ENCODE measurements around the gene SEL1L3. TPM values are rescaled to one million over a fixed set of nuclear protein-coding genes. Genes with fewer than 3 reads are reported as not detected.

SEL1L3 gene
- total RNA-seq, 1 experiment from 2014 or later, result 48.3 TPM

DNA sequence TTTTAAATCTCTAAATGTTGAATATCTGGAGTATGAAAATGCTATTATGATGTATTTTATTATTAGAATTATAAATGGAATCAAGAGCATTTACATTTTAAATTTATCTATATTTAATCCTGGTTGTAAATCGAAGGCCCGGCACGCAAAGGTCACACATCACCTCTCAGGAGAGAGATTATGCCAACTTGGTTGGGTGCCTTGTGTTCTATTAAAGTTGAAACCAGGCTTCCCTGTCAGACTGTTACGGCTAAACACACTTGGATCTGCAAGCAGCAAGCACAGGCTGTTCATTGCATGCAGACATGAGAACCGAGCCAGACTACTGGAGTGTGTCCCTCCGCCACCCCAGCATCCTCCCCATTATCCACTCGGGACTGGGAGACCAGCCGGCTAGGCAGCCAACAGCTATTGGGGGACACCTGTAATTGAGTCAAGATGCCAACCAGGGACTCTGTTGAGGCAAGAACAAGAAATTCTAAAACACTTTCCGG, 16.4 kb upstream of the SEL1L3 start:
- TF ChIP-seq, protein P1, sequence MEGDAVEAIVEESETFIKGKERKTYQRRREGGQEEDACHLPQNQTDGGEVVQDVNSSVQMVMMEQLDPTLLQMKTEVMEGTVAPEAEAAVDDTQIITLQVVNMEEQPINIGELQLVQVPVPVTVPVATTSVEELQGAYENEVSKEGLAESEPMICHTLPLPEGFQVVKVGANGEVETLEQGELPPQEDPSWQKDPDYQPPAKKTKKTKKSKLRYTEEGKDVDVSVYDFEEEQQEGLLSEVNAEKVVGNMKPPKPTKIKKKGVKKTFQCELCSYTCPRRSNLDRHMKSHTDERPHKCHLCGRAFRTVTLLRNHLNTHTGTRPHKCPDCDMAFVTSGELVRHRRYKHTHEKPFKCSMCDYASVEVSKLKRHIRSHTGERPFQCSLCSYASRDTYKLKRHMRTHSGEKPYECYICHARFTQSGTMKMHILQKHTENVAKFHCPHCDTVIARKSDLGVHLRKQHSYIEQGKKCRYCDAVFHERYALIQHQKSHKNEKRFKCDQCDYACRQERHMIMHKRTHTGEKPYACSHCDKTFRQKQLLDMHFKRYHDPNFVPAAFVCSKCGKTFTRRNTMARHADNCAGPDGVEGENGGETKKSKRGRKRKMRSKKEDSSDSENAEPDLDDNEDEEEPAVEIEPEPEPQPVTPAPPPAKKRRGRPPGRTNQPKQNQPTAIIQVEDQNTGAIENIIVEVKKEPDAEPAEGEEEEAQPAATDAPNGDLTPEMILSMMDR (conservative IDR thresholded peaks at IDR 0.05), result no peak
- H2BK5ac ChIP-seq (ENCODE audit: insufficient read length, low read length), result no peak overlapping the region
- H3K4me1 Mint-ChIP-seq, result peaks cover 0 to 9% of the 10 kb centered on the region in 2 experiments; a peak in 3 of 4 replicates

More for the DNA sequence above, 16.4 kb upstream of the SEL1L3 start:
- Histone ChIP-seq H3K23me2 (ENCODE audit: insufficient read length, low read depth, low read length, poor library complexity, severe bottlenecking) (no peaks in the 10 kb centered on the region), H3K56ac (ENCODE audit: insufficient read length, low read depth, low read length) (no peak overlapping the region), H2BK12ac (ENCODE audit: insufficient read length, low read depth, low read length) (no peak overlapping the region), H3K18ac (ENCODE audit: insufficient read length, low read depth, low read length) (no peak overlapping the region), H3T11ph (ENCODE audit: low read length) (no peak overlapping the region), H4K20me1 (ENCODE audit: control insufficient read depth, insufficient read depth, insufficient read length) (no peaks in the 10 kb centered on the region), H3K4ac (ENCODE audit: low read depth, low read length) (no peak overlapping the region), H3K4me2 (ENCODE audit: insufficient read depth, insufficient read length, low read length) (no peak overlapping the region), H3K79me2 (ENCODE audit: insufficient read depth, low read length) (no peaks in the 10 kb centered on the region), H2BK120ac (ENCODE audit: low read depth, low read length, poor library complexity, severe bottlenecking) (no peak overlapping the region), H4K5ac (ENCODE audit: insufficient read length, low read depth, low read length) (no peak overlapping the region), H2AK5ac (ENCODE audit: insufficient read length, low read length) (no peak overlapping the region), H3K14ac (ENCODE audit: insufficient read depth, low read length) (no peak overlapping the region), H4K8ac (replicated peaks; ENCODE audit: insufficient read length, low read depth, low read length) (no peak overlapping the region), H3K23ac (ENCODE audit: insufficient read length, low read depth, low read length) (no peak overlapping the region), H3K4me1 (ENCODE audit: insufficient read depth, low read length) (no peaks in the 10 kb centered on the region), H3K79me1 (ENCODE audit: insufficient read depth, low read depth, low read length, poor library complexity, severe bottlenecking) (no peaks in the 10 kb centered on the region), H2BK20ac (ENCODE audit: low read depth, low read length, poor library complexity, severe bottlenecking) (no peak overlapping the region), H3K27ac (ENCODE audit: insufficient read length, low read depth, low read length) (no peak overlapping the region), H2AFZ (ENCODE audit: low read length) (no peak overlapping the region), H4K91ac (ENCODE audit: insufficient read length, low read depth, low read length) (no peak overlapping the region), H3K27me3 (ENCODE audit: insufficient read depth, low read length) (no peaks in the 10 kb centered on the region), H2BK15ac (ENCODE audit: low read depth, low read length) (no peak overlapping the region), H3K9me3 (ENCODE audit: control insufficient read depth, low read depth, low read length) (no peaks in the 10 kb centered on the region), H3K9ac (ENCODE audit: extremely low read depth, insufficient read length, low read length) (no peak overlapping the region)
- DNase-seq, result no peak
- H3K27ac Mint-ChIP-seq, result no peak overlapping the region
- H3K4me3 Mint-ChIP-seq, result no peak overlapping the region
- H3K9me3 Mint-ChIP-seq, result no peaks in the 10 kb centered on the region; a peak in 1 of 5 replicates
- no CpG with 5 or more reads among the region's 9 CpGs for WGBS (ENCODE audit: extremely low coverage, insufficient read length, low lambda C conversion rate)
- no peaks in the 10 kb centered on the region; the same call in 1 of the 2 replicates for H3K27me3 Mint-ChIP-seq (ENCODE audit: low read depth)
- no peaks in the 10 kb centered on the region for H3K36me3 Mint-ChIP-seq (ENCODE audit: insufficient read depth in 1 of 3, low read depth in 3 of 3)

Measured in H9 (cell line).